OCI-LY1 (cell line): ENCODE data around the gene RAB36.

Source experiments
- H2AFZ ChIP-seq: fragments of 200-600 bp; sonication (generic), shearing (Covaris generic); 2 replicates; pipeline ENCODE4 v1.6.0; 2014; ENCODE audit warnings: antibody characterized with exemption, mild to moderate bottlenecking, low read length
- H3F3A ChIP-seq: fragments of 200-600 bp; sonication (generic), shearing (Covaris generic); 2 replicates; pipeline ENCODE4 v1.6.0; 2014; ENCODE audit warnings: mild to moderate bottlenecking, antibody characterized with exemption, low read length, moderate library complexity; ENCODE audit not compliant: insufficient read depth
- H3K27ac ChIP-seq: fragments of 200-600 bp; sonication (generic); 2 replicates; pipeline ENCODE4 v1.5.1; 2014; ENCODE audit warnings: low read length, mixed run types, mild to moderate bottlenecking, low read depth; ENCODE audit not compliant: poor library complexity, severe bottlenecking
- H3K27me3 ChIP-seq: fragments of 200-600 bp; sonication (generic); 2 replicates; pipeline ENCODE4 v1.6.0; 2014; ENCODE audit warnings: antibody characterized with exemption, mild to moderate bottlenecking, low read length, moderate library complexity; ENCODE audit not compliant: insufficient read depth
- H3K36me3 ChIP-seq: fragments of 200-600 bp; sonication (generic); 2 replicates; pipeline ENCODE4 v1.6.1; 2014; ENCODE audit warnings: mild to moderate bottlenecking, antibody characterized with exemption, low read length, moderate library complexity, mixed read lengths; ENCODE audit not compliant: insufficient read depth
- H3K4me1 ChIP-seq: fragments of 200-600 bp; sonication (generic); 2 replicates; pipeline ENCODE4 v1.5.1; 2014; ENCODE audit warnings: mild to moderate bottlenecking, low read length, moderate library complexity; ENCODE audit not compliant: insufficient read depth, severe bottlenecking
- H3K4me2 ChIP-seq: fragments of 200-600 bp; sonication (generic), shearing (Covaris generic); 2 replicates; pipeline ENCODE4 v1.6.1; 2014; ENCODE audit warnings: low read length
- H3K4me3 ChIP-seq: fragments of 200-600 bp; sonication (generic); 2 replicates; pipeline ENCODE4 v1.5.1; 2014; ENCODE audit warnings: low read length, low read depth, mild to moderate bottlenecking, mixed read lengths; ENCODE audit not compliant: poor library complexity, severe bottlenecking
- H3K79me2 ChIP-seq: fragments of 200-600 bp; shearing (Covaris generic); 2 replicates; pipeline ENCODE4 v1.6.1; 2016; ENCODE audit warnings: mixed run types, low read length, mixed read lengths; ENCODE audit not compliant: insufficient read depth
- H3K9ac ChIP-seq: fragments of 200-600 bp; sonication (generic), shearing (Covaris generic); 2 replicates; pipeline ENCODE4 v1.6.1; 2014; ENCODE audit warnings: mild to moderate bottlenecking, low read length, mixed read lengths
- H3K9me2 ChIP-seq: fragments of 200-600 bp; sonication (generic), shearing (Covaris generic); 2 replicates; pipeline ENCODE4 v1.6.1; 2014; ENCODE audit warnings: low read depth, mild to moderate bottlenecking, low read length, mixed read lengths
- H3K9me3 ChIP-seq: fragments of 200-600 bp; shearing (Covaris generic); 2 replicates; pipeline ENCODE4 v1.6.1; 2014; ENCODE audit warnings: low read length, mixed read lengths
- H4K20me1 ChIP-seq: fragments of 200-600 bp; sonication (generic), shearing (Covaris generic); 2 replicates; pipeline ENCODE4 v1.6.0; 2016; ENCODE audit warnings: mild to moderate bottlenecking, low read length; ENCODE audit not compliant: insufficient read depth
- CTCF ChIP-seq: fragments of 200-600 bp; sonication (generic), shearing (Covaris generic); IDR thresholded peaks from 2 replicates; pipeline ENCODE4 v1.5.1; 2017; ENCODE audit warnings: mild to moderate bottlenecking, antibody characterized with exemption, low read length, moderate library complexity, mixed read lengths
- EZH2 ChIP-seq: fragments of 200-600 bp; sonication (generic), shearing (Covaris generic); IDR thresholded peaks from 2 replicates; pipeline ENCODE4 v1.8.0; 2017; ENCODE audit warnings: borderline replicate concordance, mixed run types, mild to moderate bottlenecking, antibody characterized with exemption, low read length, moderate library complexity, mixed read lengths

RAB36 gene

DNA sequence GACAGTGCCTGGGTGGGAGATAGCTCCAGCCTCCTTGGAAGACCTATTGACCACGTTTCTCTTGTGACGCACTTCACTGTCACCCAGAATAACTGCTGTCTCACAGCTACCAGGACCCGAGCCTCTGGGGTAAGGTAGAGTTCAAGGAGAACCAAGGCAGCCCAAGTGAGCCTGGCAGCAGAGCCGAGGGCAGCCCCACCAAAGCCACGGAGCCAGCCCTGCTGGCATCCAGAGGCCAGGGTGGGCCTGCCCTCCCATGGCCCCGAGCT, 36.3 kb upstream of the RAB36 start:
- no peaks in the 10 kb centered on the region for H3K9me2 ChIP-seq
- H3K9ac ChIP-seq = no peak overlapping the region
- no peak overlapping the region for H3K27ac ChIP-seq
- H3K4me2 ChIP-seq = no peak overlapping the region
- no peaks in the 10 kb centered on the region for H3K9me3 ChIP-seq
- no peaks in the 10 kb centered on the region for H3K36me3 ChIP-seq
- peaks cover 8% of the 10 kb centered on the region; the same call in 1 of the 2 replicates for H3K27me3 ChIP-seq
- TF ChIP-seq EZH2 (no peak), CTCF (no peak)
- H2AFZ ChIP-seq = no peak overlapping the region
- H3F3A ChIP-seq = no peaks in the 10 kb centered on the region
- H3K4me3 ChIP-seq = no peak overlapping the region
- no peaks in the 10 kb centered on the region for H3K79me2 ChIP-seq
- H4K20me1 ChIP-seq = no peaks in the 10 kb centered on the region
- H3K4me1 ChIP-seq = no peaks in the 10 kb centered on the region

DNA sequence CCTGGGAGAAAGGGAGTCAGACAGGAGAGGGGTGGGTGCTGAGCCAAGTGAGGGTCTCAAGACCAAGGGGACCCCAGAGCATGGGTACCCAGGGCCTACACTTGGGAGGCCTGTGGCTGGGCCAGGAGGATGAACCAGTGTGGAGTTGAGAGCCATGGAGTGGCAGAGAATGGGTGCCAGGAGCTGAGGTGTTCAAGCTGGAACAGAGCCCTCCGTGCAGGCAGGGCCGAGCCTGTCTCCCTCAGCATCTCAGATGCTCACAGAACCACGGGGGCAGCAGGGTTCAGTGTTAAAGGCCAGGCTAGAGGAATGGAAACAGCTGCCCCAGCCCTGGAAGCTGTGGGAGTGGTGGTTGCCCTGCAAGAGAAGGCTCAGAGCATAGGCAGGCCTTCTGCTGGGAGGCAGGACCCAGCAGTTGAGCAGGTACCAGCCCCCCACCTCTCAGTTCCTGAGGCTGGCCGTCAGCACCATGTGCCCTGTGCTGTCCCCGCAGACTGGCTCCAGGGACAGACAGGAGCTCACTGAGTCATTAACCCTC, 35.8 kb upstream of the RAB36 start:
- H3K9me3 ChIP-seq = no peaks in the 10 kb centered on the region
- no peaks in the 10 kb centered on the region for H3K36me3 ChIP-seq
- TF ChIP-seq EZH2 = no peak
- H3K27ac ChIP-seq = no peak overlapping the region
- no peaks in the 10 kb centered on the region for H3K79me2 ChIP-seq
- no peaks in the 10 kb centered on the region for H4K20me1 ChIP-seq
- H3K9me2 ChIP-seq = no peaks in the 10 kb centered on the region
- H3K4me2 ChIP-seq = no peak overlapping the region
- no peak overlapping the region for H3K9ac ChIP-seq
- no peaks in the 10 kb centered on the region for H3K4me1 ChIP-seq
- H3F3A ChIP-seq = no peaks in the 10 kb centered on the region
- no peak overlapping the region for H3K4me3 ChIP-seq
- peaks cover 8% of the 10 kb centered on the region; the same call in 1 of the 2 replicates for H3K27me3 ChIP-seq
- no peak overlapping the region for H2AFZ ChIP-seq

GRCh38 chr22:23110190-23110921, 34.9 kb upstream of the RAB36 start:
- Histone ChIP-seq H3K36me3 (no peaks in the 10 kb centered on the region), H3K27ac (no peak overlapping the region), H3K9me3 (no peaks in the 10 kb centered on the region), H3K4me3 (no peak overlapping the region), H3K27me3 (peaks cover 8% of the 10 kb centered on the region; the same call in 1 of the 2 replicates), H3K4me1 (no peaks in the 10 kb centered on the region), H4K20me1 (no peaks in the 10 kb centered on the region), H3K79me2 (no peaks in the 10 kb centered on the region), H3F3A (no peaks in the 10 kb centered on the region), H3K9ac (no peak overlapping the region), H2AFZ (no peak overlapping the region), H3K9me2 (no peaks in the 10 kb centered on the region), H3K4me2 (no peak overlapping the region)
- TF ChIP-seq EZH2 (no peak), CTCF (no peak)
